ENCODE measurements around the gene CDC45.

GRCh38 chr22:19454156-19454555 is 25.6 kb upstream of the CDC45 start:
- TF ChIP-seq CTCF (IDR thresholded peaks at IDR 0.05) (no peak), POLR2A (IDR thresholded peaks at IDR 0.05) (no peak)

Data from tibial nerve (tissue), 3 donors.